NCI-H2196 (cell line): ENCODE measurements around the gene ADAM15.

Experiments used
- DNase-seq: peaks from one replicate; lab custom pipeline; 2025; ENCODE audit not compliant: unreplicated experiment; lab: John Stamatoyannopoulos, UW

ADAM15 gene

GRCh38 chr1:155070158-155070621 lies 19.1 kb downstream of the ADAM15 start:
- DNase-seq = peak; percentile 64

- DNase-seq = no peak
Measured at GRCh38 chr1:155070721-155071569, 19.8 kb downstream of the ADAM15 start.

- DNase-seq = no peak
Measured at GRCh38 chr1:155071701-155072100, 20.6 kb downstream of the ADAM15 start.

GRCh38 chr1:155072531-155073289 lies 21.6 kb downstream of the ADAM15 start:
- no peak for DNase-seq

GRCh38 chr1:155073377-155074242 lies 22.5 kb downstream of the ADAM15 start:
- no peak for DNase-seq

- DNase-seq = no peak
Measured at GRCh38 chr1:155075535-155075934, 24.4 kb downstream of the ADAM15 start.

- DNase-seq = no peak
Measured at GRCh38 chr1:155076371-155076770, 25.3 kb downstream of the ADAM15 start.

GRCh38 chr1:155077346-155077745 lies 26.2 kb downstream of the ADAM15 start:
- DNase-seq = peak; percentile 12

GRCh38 chr1:155077758-155078445 lies 26.8 kb downstream of the ADAM15 start:
- DNase-seq = no peak

GRCh38 chr1:155078469-155079209 lies 27.5 kb downstream of the ADAM15 start, which contains the start of gene EFNA3:
Gene EFNA3, plus strand, starts transcription at chr1:155078837. Its CDS starts 105 bp downstream, at chr1:155078942.
- DNase-seq = peak; percentile 77

- no peak for DNase-seq
Measured at GRCh38 chr1:155079210-155079486, 28.0 kb downstream of the ADAM15 start.

GRCh38 chr1:155079487-155080311 lies 28.6 kb downstream of the ADAM15 start:
- no peak for DNase-seq

GRCh38 chr1:155080312-155081228 lies 29.5 kb downstream of the ADAM15 start:
- peak; percentile 91 for DNase-seq

- DNase-seq = no peak
Measured at GRCh38 chr1:155081472-155082300, 30.6 kb downstream of the ADAM15 start.

- DNase-seq = no peak
Measured at GRCh38 chr1:155082301-155083051, 31.4 kb downstream of the ADAM15 start.

GRCh38 chr1:155083052-155083541 lies 32.0 kb downstream of the ADAM15 start:
- DNase-seq = no peak
